Measurements from ENCODE around the gene THSD4.

The THSD4 gene

DNA sequence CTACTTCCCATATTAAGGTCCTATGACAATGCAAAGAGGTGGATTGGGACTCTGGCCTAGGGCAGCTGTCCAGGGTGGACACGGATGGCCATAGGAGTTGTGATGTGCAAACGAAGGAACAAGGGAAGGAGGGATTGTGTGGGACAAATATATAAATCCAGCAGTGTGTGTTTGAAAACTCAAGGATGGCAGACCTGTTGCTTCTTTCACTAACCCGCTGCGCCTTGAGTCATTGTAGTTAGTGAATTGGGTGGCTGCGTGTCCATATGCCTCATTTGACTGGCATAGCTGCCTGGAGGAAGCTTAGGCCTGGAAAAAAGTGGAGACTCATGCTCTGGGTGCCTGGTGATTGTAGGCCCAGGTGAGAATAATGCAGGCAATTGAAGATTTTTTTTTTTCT is 334.7 kb downstream of the THSD4 start:
- Histone ChIP-seq H3K4me3 (replicated peaks; ENCODE audit: insufficient read depth, low read length) (no peak overlapping the region), H3K27me3 (ENCODE audit: insufficient read depth, poor library complexity, severe bottlenecking) (no peaks in the 10 kb centered on the region), H3K27ac (replicated peaks) (no peak overlapping the region)
- TF ChIP-seq SPI1 (IDR thresholded peaks at IDR 0.05; ENCODE audit: borderline replicate concordance, low read depth), result no peak
- TF ChIP-seq, protein P1, sequence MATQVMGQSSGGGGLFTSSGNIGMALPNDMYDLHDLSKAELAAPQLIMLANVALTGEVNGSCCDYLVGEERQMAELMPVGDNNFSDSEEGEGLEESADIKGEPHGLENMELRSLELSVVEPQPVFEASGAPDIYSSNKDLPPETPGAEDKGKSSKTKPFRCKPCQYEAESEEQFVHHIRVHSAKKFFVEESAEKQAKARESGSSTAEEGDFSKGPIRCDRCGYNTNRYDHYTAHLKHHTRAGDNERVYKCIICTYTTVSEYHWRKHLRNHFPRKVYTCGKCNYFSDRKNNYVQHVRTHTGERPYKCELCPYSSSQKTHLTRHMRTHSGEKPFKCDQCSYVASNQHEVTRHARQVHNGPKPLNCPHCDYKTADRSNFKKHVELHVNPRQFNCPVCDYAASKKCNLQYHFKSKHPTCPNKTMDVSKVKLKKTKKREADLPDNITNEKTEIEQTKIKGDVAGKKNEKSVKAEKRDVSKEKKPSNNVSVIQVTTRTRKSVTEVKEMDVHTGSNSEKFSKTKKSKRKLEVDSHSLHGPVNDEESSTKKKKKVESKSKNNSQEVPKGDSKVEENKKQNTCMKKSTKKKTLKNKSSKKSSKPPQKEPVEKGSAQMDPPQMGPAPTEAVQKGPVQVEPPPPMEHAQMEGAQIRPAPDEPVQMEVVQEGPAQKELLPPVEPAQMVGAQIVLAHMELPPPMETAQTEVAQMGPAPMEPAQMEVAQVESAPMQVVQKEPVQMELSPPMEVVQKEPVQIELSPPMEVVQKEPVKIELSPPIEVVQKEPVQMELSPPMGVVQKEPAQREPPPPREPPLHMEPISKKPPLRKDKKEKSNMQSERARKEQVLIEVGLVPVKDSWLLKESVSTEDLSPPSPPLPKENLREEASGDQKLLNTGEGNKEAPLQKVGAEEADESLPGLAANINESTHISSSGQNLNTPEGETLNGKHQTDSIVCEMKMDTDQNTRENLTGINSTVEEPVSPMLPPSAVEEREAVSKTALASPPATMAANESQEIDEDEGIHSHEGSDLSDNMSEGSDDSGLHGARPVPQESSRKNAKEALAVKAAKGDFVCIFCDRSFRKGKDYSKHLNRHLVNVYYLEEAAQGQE (IDR thresholded peaks at IDR 0.05; ENCODE audit: insufficient replicate concordance, low read depth), result no peak
- no peak for TF ChIP-seq GABPA (IDR thresholded peaks at IDR 0.05; ENCODE audit: low read depth)
- TF ChIP-seq, protein P2, sequence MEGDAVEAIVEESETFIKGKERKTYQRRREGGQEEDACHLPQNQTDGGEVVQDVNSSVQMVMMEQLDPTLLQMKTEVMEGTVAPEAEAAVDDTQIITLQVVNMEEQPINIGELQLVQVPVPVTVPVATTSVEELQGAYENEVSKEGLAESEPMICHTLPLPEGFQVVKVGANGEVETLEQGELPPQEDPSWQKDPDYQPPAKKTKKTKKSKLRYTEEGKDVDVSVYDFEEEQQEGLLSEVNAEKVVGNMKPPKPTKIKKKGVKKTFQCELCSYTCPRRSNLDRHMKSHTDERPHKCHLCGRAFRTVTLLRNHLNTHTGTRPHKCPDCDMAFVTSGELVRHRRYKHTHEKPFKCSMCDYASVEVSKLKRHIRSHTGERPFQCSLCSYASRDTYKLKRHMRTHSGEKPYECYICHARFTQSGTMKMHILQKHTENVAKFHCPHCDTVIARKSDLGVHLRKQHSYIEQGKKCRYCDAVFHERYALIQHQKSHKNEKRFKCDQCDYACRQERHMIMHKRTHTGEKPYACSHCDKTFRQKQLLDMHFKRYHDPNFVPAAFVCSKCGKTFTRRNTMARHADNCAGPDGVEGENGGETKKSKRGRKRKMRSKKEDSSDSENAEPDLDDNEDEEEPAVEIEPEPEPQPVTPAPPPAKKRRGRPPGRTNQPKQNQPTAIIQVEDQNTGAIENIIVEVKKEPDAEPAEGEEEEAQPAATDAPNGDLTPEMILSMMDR (IDR thresholded peaks at IDR 0.05; ENCODE audit: insufficient read depth, low read length), result no peak
- TF ChIP-seq POLR2AphosphoS5 (IDR thresholded peaks at IDR 0.05; ENCODE audit: low read depth), result no peak
- no peak for DNase-seq (ENCODE audit: low read depth in 1 of 2, low spot score in 1 of 2)

DNA sequence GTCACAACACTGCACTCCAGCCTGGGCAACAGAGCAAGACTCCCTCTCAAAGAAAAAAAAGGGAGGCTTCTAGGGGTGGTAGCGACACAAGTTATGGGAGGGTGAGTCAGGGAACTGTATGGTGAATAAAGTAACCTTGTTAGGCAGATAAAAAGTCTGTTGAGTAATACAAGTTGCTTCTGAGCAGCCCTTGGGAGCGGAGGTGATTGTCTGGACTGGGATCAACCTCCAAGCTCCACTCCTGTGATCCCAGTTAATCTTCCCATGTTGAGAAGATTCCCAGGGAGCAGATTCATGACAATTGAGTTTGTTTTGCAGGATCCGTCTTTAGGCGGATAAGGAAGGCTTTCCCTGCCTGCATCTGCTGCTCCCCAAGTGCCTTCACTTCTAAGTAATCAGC is 335.9 kb downstream of the THSD4 start:
- H3K27me3 ChIP-seq (ENCODE audit: insufficient read depth, poor library complexity, severe bottlenecking), result no peaks in the 10 kb centered on the region
- TF ChIP-seq SPI1 (IDR thresholded peaks at IDR 0.05; ENCODE audit: borderline replicate concordance, low read depth) (no peak), GABPA (IDR thresholded peaks at IDR 0.05; ENCODE audit: low read depth) (no peak), POLR2AphosphoS5 (IDR thresholded peaks at IDR 0.05; ENCODE audit: low read depth) (no peak)
- TF ChIP-seq, protein P1 (IDR thresholded peaks at IDR 0.05; ENCODE audit: insufficient replicate concordance, low read depth), result no peak
- TF ChIP-seq, protein P2 (IDR thresholded peaks at IDR 0.05; ENCODE audit: insufficient read depth, low read length), result no peak

DNA sequence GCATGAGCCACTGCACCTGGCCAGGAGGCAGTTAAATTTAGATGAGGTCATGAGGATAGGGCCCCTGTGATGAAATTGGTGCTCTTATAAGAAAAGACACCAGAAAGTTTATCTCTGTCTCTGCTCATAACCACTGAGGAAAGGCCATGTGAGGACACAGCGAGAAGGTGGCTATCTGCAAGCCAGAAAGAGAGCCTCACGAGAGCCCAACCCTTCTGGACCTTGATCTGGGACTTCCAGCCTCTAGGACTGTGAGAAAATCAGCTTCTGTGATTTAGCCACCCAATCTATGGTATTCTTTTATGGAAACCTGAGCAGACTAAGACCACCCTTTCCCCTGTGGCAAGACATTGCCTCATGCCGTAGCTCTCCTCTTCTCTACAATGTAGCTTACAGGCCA is 337.6 kb downstream of the THSD4 start:
- TF ChIP-seq SPI1 (IDR thresholded peaks at IDR 0.05; ENCODE audit: borderline replicate concordance, low read depth) (no peak), GABPA (IDR thresholded peaks at IDR 0.05; ENCODE audit: low read depth) (no peak), POLR2AphosphoS5 (IDR thresholded peaks at IDR 0.05; ENCODE audit: low read depth) (no peak)
- TF ChIP-seq, protein P2 (IDR thresholded peaks at IDR 0.05; ENCODE audit: insufficient read depth, low read length), result no peak
- TF ChIP-seq, protein P1 (IDR thresholded peaks at IDR 0.05; ENCODE audit: insufficient replicate concordance, low read depth), result no peak
- H3K27ac ChIP-seq (replicated peaks), result no peak overlapping the region
- H3K4me3 ChIP-seq (replicated peaks; ENCODE audit: insufficient read depth, low read length), result no peak overlapping the region
- H3K27me3 ChIP-seq (ENCODE audit: insufficient read depth, poor library complexity, severe bottlenecking), result no peaks in the 10 kb centered on the region
- DNase-seq (ENCODE audit: low read depth in 1 of 2, low spot score in 1 of 2), result no peak

More for the DNA sequence above, 335.9 kb downstream of the THSD4 start:
- no peak for DNase-seq (ENCODE audit: low read depth in 1 of 2, low spot score in 1 of 2)
- Histone ChIP-seq H3K27ac (replicated peaks) (no peak overlapping the region), H3K4me3 (replicated peaks; ENCODE audit: insufficient read depth, low read length) (no peak overlapping the region)

Data from HL-60 (cell line).